Measurements from ENCODE around the gene ANGPTL7.

Gene ANGPTL7

DNA sequence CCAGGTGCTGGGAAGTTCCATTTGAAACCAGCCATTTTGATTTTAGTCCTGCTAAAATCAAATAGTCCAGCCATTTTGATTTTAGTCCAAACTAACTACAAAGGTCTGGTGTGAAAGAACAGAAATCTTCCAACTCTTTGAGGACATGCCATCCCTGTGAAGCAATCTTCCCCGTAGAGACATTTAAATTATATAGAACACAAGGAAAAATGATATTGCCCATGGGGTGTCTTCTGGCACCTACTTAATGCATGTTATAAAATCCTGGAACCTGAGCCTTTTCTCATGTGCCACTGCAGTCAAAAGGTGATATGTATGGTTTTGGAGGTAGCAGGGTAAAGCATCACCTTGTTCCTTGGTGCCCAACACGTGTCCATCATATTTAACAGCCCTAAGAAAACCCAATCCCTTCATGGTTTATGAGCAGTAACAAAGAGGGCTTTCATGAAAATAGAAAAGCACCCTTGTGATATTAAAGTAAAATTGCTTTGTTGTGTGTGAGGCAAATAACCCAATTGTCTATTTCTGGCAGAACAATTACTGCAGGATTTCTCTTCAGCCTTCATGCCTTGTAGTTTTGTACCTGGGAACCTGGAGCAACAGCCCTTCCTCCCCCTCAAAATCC lies 26.3 kb downstream of the ANGPTL7 start:
- Histone ChIP-seq H3K9me3 (no peaks in the 10 kb centered on the region), H3K9ac (no peak overlapping the region), H3K4me1 (peaks cover under 1% of the 10 kb centered on the region), H4K20me1 (no peaks in the 10 kb centered on the region), H3K27ac (no peak overlapping the region), H3K4me3 (no peak overlapping the region), H3K36me3 (peaks cover 92% of the 10 kb centered on the region), H3K27me3 (no peaks in the 10 kb centered on the region), H3K4me2 (no peak overlapping the region)
- no peak for TF ChIP-seq Cebpa-rat (IDR thresholded peaks at IDR 0.05)

DNA sequence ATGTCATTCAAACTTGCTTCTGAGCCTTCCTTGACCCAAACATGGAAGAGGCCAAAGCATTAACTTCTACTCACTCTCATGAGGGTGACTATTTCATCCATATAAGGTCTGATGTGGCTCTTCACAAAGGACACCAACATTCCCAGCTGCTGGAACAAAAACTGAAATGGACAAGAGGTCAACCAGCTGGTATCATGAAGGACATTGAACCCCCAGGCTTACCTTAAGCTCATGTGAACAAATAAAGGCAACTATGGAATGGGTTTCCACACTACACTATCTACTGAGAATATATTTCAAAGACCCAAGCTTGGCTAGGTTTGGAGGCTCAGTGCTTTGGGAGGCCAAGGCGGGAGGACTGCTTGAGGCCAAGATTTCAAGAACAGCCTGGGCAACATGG lies 26.9 kb downstream of the ANGPTL7 start:
- Histone ChIP-seq H4K20me1 (no peaks in the 10 kb centered on the region), H3K36me3 (peaks cover 88% of the 10 kb centered on the region)
- no peak for TF ChIP-seq Cebpa-rat (IDR thresholded peaks at IDR 0.05)

DNA sequence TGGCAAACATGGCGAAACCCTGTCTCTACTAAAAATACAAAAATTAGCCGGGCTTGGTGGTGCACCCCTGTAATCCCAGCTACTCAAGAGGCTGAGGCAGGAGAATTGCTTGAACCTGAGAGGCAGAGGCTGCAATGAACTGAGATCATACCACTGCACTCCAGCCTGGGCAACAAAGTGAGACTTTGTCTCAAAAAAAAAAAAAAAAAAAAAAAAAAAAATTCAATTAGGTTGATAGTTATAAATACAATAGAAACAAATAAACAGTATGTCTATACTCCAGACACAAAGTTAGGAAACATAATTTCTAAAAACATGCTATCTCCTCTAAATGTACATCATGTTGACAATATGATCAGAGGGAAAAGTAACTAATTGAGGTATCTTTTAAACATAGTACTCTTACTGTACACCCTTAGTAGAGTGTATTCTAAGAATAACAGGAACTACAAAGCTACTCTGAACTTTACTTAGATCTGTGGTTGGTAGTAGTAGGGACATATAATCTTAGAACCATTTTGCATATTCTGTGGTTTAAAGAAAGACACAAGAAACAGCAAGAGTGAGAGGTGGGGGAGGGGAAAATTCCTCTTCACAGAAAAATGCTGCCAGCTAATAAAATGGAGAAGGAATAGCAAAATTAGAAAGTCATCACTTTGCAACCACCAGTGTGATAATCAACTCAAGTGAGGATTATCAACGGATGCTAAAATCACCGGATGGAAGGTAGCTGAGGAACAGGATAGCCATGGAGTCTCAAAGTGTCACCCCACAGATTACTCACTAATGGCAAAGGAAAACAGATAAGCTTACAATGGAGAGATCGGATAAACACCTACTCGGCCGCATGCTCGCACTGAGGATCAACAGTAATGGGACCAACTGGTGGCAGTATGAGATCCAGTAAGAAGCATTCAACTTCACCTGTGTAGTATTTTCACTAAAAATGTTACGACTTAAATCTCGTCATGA lies 38.2 kb downstream of the ANGPTL7 start:
- H3K4me3 ChIP-seq = peak overlapping the region; percentile 29
- H3K4me1 ChIP-seq = peaks cover 77% of the 10 kb centered on the region
- H3K27me3 ChIP-seq = no peaks in the 10 kb centered on the region
- H3K36me3 ChIP-seq = peaks cover 62% of the 10 kb centered on the region
- H3K9me3 ChIP-seq = no peaks in the 10 kb centered on the region
- peak overlapping the region; percentile 61 for H3K27ac ChIP-seq
- no peak overlapping the region for H3K9ac ChIP-seq
- H3K4me2 ChIP-seq = peak overlapping the region; percentile 72
- TF ChIP-seq Cebpa-rat (IDR thresholded peaks at IDR 0.05) = no peak
- no peaks in the 10 kb centered on the region for H4K20me1 ChIP-seq

More for the DNA sequence above, 26.9 kb downstream of the ANGPTL7 start:
- no peak overlapping the region for H3K4me3 ChIP-seq
- H3K9ac ChIP-seq = no peak overlapping the region
- H3K27me3 ChIP-seq = no peaks in the 10 kb centered on the region
- H3K9me3 ChIP-seq = no peaks in the 10 kb centered on the region
- H3K27ac ChIP-seq = no peak overlapping the region
- peaks cover 7% of the 10 kb centered on the region for H3K4me1 ChIP-seq
- H3K4me2 ChIP-seq = no peak overlapping the region

DNA sequence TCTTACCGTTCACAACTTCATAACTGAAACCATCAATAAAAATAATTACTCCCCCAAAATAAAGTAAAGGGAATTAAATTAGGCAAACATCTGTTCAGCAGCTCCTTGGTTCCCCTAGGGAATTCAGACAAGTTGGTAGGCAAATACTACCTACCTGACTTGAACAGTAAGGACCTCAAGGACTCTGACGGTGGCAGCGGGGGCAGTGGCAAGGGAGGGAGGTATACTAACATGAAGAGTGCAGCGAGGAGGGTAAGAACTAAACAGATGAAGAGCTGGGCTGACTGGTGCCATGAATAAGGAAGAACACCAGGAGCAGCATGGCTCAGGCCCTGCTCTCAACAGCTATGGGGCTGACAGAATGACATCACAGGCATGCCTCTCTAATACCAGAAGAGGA lies 40.0 kb downstream of the ANGPTL7 start:
- Histone ChIP-seq H3K27ac (peak overlapping the region; percentile 61), H3K36me3 (peaks cover 71% of the 10 kb centered on the region), H3K27me3 (no peaks in the 10 kb centered on the region), H3K9ac (peak overlapping the region; percentile 2; the same call in 1 of the 2 replicates), H3K4me1 (peaks cover 82% of the 10 kb centered on the region), H3K9me3 (no peaks in the 10 kb centered on the region), H4K20me1 (no peaks in the 10 kb centered on the region), H3K4me2 (peak overlapping the region; percentile 72), H3K4me3 (no peak overlapping the region)
- TF ChIP-seq Cebpa-rat (IDR thresholded peaks at IDR 0.05) = no peak

DNA sequence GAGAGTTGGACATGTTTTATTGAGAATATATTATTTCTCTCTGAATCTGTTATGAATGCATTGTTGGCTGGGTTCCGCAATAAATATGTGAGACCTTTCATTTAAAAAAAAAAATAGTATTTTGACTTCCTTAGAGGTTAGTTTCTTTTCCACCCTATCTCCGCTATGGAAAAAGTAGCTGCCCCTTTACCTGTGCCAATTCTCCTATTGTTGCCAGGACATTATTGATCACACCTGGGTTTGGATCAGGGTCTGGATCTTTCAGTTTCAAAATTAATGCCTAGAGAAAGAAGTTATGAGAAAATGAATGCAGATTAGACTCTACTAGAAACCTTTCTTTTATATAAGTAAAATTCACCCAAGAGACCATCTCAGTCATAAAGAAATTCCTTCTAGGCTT lies 44.1 kb downstream of the ANGPTL7 start:
- no peak overlapping the region for H3K27ac ChIP-seq
- H3K4me1 ChIP-seq = peaks cover 69% of the 10 kb centered on the region
- no peak overlapping the region for H3K4me2 ChIP-seq
- H3K36me3 ChIP-seq = peaks cover 96% of the 10 kb centered on the region
- no peaks in the 10 kb centered on the region for H3K9me3 ChIP-seq
- H3K9ac ChIP-seq = no peak overlapping the region
- no peaks in the 10 kb centered on the region for H4K20me1 ChIP-seq
- TF ChIP-seq Cebpa-rat (IDR thresholded peaks at IDR 0.05) = no peak
- H3K27me3 ChIP-seq = no peaks in the 10 kb centered on the region
- no peak overlapping the region for H3K4me3 ChIP-seq

DNA sequence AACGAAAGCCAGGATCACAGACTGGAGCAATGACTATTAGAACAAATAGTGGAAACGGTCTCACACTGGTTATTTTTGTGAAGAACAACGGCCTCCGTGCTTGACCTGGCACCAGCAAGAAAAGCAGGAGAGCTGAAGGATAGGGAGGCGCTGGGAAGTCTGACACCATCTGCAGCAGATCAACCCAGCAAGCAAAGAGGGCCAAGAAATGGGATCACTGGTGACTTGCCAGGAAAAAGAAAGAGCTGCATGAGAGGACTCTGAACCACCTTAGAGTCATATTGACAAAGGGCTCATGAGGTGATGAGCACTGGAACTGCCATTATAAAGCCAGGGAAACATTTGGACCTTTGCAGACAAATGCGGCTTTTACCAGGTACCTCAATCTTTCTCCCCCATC lies 48.2 kb downstream of the ANGPTL7 start:
- 0 out of 2 replicates have a peak overlapping the region, but pooled peaks have one; percentile 18 for H3K27ac ChIP-seq
- no peak overlapping the region for H3K9ac ChIP-seq
- no peak overlapping the region for H3K4me3 ChIP-seq
- no peaks in the 10 kb centered on the region for H3K9me3 ChIP-seq
- TF ChIP-seq Cebpa-rat (IDR thresholded peaks at IDR 0.05) = no peak
- H4K20me1 ChIP-seq = no peaks in the 10 kb centered on the region
- peak overlapping the region; percentile 49 for H3K4me2 ChIP-seq
- H3K36me3 ChIP-seq = peaks cover 96% of the 10 kb centered on the region
- peaks cover 30% of the 10 kb centered on the region for H3K4me1 ChIP-seq
- no peaks in the 10 kb centered on the region for H3K27me3 ChIP-seq

DNA sequence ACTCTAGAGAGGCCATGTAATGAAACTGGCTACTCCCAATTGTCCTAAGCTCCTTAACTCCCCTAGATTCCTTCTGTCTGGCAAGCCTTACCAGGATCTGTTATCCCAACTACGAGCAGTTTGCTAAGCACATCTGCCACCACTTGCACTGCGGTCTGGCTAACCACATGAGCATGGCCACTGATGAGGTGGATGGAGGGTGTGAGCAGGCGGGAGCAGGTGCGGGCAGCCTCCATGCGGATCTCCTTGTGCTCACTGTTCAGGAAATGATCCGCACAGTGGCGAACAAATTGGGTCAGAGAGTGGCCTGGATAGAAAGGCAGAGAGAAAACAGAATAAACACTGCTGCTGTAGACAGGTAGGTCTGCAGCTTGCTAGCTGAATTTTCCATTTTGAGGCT lies 49.2 kb downstream of the ANGPTL7 start:
- no peak for TF ChIP-seq Cebpa-rat (IDR thresholded peaks at IDR 0.05)
- H3K9ac ChIP-seq = no peak overlapping the region
- H3K4me3 ChIP-seq = no peak overlapping the region
- H3K4me2 ChIP-seq = no peak overlapping the region
- H3K4me1 ChIP-seq = peaks cover 30% of the 10 kb centered on the region
- H3K27me3 ChIP-seq = no peaks in the 10 kb centered on the region
- no peaks in the 10 kb centered on the region for H4K20me1 ChIP-seq
- H3K27ac ChIP-seq = no peak overlapping the region
- H3K9me3 ChIP-seq = no peaks in the 10 kb centered on the region
- peaks cover 96% of the 10 kb centered on the region for H3K36me3 ChIP-seq

DNA sequence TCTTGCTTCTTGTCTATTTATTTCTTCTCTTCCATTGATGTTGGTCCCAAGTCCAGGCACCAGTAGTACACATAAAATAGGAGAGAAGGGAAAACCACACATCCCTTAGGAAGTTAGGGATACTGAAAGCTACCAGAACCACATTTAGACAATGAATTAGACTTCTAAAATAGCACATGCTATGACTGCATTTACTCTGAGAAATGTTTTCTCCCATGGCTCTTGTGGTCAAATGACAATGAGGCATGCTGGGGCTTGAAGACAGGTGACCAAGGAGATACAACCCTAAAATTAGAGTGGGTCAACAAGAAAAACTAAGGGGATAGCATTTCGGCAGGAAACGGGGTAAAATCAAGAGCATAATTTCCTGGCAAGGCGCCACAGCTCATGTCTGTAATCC lies 56.1 kb downstream of the ANGPTL7 start:
- no peak overlapping the region for H3K4me2 ChIP-seq
- H3K4me1 ChIP-seq = peaks cover 28% of the 10 kb centered on the region
- no peaks in the 10 kb centered on the region for H3K27me3 ChIP-seq
- no peaks in the 10 kb centered on the region for H3K9me3 ChIP-seq
- no peak overlapping the region for H3K9ac ChIP-seq
- no peak for TF ChIP-seq Cebpa-rat (IDR thresholded peaks at IDR 0.05)
- H3K27ac ChIP-seq = no peak overlapping the region
- no peak overlapping the region for H3K4me3 ChIP-seq
- H3K36me3 ChIP-seq = peaks cover 80% of the 10 kb centered on the region
- no peaks in the 10 kb centered on the region for H4K20me1 ChIP-seq
